Measurements from ENCODE around the gene AGL.

DNA sequence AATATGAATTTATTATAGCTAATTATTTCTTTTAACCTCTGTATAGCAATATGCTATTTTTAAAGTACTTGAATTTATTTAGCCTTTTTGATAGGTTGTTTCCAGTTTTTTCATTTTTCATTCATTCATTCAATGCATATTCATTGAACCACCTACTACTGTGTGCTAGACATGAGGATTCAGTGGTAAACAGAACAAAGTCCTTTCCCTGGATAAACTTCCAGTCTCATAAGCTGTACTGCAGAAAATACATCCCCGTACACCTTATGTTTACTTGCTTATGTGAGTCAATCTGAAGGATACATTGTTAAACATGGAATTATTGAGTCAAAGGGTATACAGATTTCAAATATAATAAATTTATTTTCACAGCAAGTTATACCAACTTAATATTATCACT lies 21.9 kb downstream of the AGL start:
- TF ChIP-seq CTCF (IDR thresholded peaks at IDR 0.05) = no peak
- no peak for TF ChIP-seq POLR2A (IDR thresholded peaks at IDR 0.05)
